HG03095 (cell line): ENCODE data around the gene MEG3.
"Not testable (repeated sequence)": the region's sequence is repeated elsewhere in the genome, so short reads cannot be mapped to it uniquely, and the experiment has no call there.

ENCODE experiments used
- ATAC-seq: cut with Tn5 transposase; IDR thresholded peaks from one replicate; pipeline ENCODE4 v1.9.1; 2021; ENCODE audit warnings: moderate library complexity; ENCODE audit not compliant: unreplicated experiment

Gene MEG3

DNA sequence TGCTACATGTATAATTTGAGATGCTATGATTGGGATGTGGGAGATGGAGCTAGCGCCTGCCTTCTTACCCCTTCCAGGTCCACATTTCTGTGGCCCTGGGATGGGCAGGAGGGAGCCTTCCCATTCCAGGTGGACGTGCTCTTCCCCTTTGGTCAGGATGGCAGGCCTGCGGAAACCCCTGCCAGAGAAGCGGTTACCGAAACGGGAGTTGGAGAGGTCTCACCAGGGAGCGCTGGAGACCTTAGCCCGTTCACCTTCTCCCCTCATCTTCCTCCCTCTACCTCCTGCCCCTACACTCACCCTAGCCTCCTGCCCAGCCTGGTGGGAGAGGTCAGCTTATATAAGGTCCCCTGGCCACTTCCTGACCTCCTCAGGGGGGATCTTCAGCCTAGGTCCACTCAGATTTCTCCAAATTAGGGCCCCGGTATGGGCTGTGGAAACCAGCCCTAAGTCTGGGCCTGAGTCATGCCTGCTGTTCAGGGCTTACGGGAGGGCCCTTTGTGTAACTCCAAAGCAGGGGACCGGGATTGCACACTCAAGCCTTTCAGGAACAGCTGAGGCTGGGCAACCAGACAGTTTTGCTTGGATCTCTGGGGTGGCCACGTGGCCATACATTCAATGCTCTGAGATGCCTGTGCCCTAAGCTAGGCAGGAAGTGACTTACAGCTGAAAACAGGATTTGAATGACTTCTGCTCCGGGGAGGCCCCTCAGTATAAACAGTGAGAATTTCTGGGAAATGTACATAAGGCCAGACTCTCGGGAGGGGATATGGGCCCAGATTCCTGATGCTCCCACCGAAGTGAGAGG, 10.2 kb upstream of the MEG3 start:
- no peak for ATAC-seq

DNA sequence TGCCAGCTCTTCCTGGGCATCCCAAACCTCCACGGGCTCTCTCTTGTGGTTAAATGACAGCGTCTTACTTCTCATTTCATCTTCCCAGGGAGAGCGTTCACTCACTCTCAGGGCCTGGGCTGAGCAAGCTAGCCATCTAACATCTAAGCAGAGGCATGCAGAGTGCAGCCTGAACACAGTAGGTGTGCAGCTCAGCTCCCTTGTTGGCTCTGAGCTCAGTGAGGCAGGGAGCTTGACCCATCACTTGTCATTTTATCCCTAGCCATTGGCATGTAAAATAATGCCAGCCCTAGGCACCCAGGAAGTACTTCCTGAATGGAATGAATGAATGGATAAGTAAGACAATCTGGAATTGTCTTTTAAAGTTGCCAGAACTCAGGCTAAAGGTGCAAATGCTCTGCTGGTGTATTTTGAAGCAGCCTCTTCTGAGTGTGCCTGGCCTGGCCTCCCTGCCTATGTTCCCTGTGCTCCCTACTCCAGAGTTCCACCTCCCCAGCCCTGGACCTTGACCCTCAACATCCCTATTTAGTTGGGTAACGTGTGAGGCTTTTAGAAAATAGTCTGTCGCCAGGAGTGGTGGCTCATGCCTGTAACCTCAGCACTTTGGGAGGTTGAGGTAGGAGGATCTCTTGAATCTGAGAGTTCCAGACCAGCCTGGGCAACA, 9.5 kb upstream of the MEG3 start:
- no peak for ATAC-seq

DNA sequence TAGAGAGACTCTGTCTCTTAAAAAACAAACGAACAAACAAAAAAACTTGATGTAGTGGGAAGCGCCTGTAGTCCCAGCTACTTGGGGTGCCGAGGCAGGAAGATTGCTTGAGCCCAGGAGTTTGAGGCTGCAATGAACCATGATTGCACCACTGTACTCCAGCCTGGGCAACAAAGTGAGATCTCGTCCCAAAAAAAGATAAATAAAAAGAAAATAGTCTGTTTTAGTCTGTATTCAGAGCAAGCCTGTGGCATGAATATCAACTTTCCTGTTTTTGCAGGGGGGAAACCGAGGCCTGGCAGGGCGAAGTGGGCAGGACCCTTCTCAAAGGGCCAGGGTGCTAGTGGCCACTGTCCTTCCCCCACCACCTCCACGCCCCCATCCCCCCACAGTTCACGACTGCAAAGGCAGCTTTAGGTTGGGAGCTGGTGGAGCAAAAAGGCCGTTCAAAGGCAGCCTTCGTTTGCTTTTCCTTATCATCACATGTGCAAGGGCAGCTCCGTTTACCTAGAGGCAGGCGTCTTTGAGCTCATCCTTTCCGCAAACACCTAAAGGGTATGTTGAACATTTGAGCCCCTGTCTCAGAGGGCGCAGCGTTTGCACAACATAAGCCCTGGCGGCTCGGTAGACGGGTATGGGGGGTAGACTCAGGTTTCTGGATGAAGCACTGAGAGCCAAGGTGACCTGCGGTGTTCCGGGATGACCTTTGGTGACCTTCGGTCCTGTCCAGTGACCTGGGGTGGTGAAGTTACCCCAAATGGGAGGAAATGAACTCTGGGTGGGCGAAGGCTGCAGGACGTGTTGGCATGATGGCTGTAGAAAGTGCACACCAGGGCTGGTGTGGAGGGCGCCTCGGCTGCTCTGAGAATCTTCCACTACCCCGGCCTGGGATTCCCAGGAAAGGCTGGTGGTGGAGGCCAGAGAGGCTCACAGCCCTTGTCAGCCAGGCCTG, 8.7 kb upstream of the MEG3 start:
- ATAC-seq: no peak

DNA sequence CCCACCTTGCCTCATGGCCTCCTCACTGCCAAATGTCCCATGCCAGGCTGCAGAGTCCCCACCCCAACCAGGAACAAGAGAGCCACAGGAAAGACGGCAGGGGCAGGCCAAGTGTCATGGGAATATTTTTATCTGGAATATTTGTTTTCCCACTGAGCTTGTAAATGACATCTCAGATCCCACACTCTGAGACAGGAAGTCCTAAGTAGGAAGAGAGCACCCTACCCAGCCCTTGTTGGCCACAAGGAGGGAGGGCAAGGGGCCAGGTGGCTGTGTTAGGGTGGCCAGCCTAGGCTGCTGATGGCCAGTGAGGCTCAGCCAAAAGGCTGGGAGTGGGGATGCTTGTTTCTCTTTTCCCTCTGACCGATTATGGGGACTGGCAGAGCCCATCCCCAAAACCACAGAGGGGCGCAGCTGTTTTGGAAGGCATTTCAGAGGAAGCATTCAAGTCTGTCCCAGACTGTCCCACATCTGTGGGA, 7.7 kb upstream of the MEG3 start:
- ATAC-seq: no peak

DNA sequence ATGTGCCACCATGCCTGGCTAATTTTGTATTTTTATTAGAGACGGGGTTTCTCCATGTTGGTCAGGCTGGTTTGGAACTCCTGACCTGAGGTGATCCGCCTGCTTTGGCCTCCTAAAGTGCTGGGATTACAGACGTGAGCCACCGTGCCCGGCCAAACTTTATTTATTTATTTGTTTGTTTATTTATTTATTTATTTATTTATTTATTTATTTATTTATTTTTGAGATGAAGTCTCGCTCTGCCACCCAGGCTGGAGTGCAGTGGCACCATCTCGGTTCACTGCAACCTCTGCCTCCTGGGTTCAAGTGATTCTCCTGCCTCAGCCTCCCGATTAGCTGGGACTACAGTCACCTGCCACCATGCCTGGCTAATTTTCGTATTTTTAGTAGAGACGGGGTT, 7.0 kb upstream of the MEG3 start:
- ATAC-seq: not testable (repeated sequence)

DNA sequence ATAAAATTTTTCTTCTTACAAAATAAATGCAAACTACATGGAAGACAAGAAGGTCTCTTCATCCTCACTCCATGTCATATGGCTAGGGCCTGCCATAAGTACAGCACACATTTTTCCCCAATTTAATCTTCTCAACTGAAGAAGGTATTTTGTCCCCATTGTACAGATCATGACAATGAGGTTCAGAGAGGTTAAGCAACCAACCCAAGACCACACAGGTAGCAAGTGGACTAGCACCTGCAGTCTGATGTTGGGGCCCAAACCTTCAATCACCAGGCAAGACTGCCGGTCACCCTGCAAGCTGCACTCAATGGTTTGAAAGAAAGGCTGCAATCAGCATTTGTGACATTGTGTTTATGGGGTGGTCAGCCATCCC, 6.5 kb upstream of the MEG3 start:
- no peak for ATAC-seq

DNA sequence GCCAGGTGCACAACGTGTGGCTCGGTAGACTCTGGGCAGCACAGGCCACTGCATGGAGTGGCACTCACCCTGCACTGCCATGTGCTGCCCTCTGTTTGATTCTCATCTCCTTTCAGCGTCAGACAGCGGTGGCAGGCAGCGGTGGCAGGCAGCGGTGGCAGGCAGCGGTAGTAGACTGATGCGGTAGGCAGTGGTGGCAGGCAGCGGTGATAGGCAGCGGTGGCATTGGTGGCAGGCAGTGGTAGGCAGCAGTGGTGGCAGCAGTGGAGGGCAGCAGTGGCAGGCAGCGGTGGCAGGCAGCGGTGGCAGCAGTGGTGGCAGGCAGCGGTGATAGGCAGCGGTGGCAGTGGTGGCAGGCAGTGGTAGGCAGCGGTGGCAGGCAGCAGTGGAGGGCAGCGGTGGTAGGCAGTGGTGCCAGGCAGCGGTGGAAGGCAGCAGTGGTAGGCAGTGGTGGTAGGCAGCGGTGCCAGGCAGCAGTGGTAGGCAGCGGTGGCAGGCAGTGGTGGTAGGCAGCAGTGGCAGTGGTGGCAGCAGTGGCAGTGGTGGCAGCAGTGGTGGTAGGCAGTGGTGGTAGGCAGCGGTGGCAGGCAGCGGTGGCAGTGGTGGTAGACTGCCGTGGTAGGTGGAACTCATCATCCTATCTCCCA, 6.0 kb upstream of the MEG3 start:
- ATAC-seq: no peak

DNA sequence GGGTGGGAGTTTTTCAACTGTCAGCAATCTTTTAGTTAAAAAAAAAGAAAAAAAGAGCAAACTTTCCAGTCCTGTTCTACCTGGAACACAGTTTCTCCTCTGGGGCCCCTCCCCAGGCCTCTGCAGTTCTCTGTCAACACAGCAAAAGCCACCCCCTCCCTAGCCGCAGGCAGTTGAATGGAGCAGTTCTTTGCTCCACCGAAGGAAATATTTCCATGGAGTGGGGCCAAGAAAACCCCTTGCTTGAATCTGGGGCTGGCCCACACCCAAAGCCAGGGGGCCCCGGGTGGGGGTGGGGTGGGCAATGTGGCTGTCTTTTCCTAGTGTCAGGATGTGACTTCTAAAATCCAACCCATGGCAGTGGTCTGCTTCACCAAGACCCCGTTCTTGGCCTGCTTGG, 5.0 kb upstream of the MEG3 start:
- no peak for ATAC-seq

DNA sequence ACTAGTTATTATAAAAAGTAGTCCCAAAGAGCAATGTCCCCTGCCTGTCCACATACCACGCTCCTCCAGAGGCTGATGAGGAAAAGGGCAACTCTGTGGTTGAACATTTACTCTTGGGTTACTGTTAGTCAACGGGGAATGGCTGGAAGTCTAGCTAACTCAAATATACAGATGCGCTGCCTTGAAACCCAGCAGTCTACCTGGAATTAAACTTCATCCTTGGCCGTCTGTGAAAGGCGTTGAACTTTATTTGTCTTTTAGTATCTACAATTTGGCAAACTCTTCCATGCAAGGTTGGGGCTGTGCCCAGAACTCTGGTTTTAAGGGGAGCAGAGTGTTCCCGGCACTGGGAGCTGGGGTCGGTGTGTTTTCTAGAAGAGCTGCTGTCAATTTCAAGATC, 3.9 kb upstream of the MEG3 start:
- ATAC-seq: no peak

DNA sequence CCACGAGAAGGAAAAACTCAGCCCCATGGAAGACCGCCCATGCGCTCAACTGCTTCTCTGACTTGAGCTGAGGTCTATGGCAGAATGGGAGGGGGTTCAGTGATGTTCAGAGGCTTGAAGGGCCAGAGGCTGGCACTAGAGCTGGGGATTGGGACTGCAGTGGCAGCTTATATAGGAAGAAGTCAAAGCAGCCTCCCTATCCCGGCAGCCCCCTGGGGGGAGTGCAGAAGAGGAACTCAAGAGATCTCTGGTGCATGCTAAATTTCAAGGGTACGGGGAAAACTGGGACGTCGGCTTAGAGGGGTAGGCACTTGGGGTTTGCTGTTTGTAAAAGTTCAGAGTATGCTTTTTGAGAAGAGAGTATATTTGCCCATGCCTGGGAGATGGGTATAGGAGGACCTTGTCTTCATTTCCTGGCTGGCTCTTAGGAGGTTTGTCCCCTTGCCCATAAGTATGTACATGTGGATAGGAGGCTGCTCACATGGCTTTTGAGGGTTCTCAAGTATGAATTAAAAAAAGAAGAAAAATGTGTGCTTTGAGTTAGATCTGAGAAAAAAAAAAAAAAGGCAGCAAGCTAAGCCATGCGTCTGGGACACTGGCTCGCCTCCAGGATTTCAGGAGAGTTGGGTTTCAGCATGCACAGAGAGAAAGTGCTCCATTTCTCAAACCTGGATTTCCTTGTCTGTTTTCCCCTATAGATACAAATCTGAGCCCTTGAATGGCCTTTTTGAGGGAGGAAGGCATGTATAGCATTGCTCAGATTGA, 3.2 kb upstream of the MEG3 start:
- ATAC-seq: no peak

DNA sequence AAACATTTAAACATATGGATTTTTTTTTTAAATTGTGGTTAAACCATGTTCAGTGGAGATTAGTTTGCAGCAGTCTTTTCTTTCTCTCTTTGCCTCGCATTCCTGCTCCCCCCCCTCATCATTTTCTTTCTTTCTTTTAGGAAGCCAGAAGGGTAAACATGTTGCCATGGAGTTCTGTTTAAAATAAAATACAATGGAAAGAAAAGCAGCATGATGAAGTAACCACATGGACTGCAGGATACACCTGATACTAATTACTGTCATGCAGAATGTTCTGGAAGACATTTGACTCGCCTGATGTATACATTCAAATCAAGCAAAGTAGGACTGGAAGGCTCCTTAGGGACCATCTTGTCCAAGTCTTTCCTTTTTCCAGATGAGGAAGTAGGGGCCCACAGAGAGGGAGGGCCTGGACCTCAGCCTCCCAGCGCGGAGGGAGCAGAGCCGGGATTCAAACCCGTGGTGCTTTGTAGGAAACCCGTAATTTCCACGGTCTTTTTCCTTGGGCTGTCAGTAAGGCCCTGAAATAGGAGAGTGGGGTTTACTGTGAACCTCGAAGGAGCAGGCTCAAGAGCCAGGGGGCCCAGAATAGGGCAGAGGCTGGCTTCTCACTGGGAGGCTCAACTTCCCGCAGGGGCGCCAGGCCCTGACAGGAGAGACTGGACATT, 2.4 kb upstream of the MEG3 start:
- ATAC-seq: no peak

DNA sequence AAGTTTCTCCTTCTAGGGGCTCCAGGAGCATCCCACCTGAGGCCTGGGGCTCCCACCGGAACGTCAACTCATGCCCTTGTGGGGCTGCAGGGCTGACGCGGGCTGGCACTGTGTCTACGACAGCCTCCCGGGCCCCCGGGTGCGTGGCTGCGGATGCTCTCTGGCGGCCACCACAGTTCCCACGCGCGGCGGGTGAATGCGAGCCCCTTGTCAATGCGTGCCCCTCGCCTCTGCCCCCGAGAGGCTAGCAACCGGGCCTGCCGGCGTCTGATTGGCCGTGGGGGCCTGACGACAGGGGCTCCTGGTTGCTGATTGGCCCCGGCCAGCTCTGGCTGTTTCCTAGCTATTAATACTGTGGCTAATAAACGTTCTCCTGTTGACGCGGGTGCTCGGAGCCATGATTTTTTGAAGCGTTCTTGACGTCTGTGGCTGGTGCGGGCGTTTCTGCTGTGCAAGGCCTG, 1.8 kb upstream of the MEG3 start:
- ATAC-seq: no peak

DNA sequence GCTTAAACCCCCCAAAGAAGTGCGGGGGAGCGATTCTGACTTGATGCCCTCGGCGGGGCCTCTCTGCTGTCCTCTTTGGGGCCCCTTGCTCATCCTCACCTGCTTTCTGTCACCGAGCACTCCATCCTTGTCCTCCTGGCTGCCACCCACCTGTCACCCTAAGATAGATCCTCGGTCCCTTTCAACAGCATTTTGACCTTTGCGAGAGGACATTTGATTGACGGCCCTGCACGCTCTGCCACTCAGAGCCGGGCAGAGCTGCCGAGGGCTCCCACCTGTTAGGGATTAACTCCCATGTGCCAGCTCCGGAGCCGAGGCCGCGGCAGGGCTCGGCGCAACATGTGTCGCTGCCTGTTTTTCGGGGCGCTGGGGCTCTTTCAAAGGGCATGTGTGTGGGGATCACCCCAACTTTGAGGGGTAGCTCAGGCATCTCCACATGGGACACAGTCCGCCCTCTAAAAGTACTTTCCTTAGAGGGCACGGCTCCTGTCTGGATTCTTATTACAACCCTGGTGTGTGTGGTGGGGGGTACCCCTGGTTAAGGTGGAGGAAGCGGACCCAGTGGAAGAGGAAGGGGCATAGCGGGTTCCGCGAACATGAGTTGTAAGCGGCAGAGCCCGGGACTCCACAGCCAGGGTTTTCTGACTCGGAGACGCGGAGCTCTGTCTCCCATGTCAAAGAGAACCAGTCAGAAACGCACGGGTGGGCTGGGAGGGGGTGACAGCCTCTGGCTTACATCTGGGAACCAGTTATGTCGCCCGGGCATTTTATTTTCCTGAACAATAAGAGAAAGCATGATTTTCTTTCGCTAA, 811 bp upstream of the MEG3 start:
- no peak for ATAC-seq

DNA sequence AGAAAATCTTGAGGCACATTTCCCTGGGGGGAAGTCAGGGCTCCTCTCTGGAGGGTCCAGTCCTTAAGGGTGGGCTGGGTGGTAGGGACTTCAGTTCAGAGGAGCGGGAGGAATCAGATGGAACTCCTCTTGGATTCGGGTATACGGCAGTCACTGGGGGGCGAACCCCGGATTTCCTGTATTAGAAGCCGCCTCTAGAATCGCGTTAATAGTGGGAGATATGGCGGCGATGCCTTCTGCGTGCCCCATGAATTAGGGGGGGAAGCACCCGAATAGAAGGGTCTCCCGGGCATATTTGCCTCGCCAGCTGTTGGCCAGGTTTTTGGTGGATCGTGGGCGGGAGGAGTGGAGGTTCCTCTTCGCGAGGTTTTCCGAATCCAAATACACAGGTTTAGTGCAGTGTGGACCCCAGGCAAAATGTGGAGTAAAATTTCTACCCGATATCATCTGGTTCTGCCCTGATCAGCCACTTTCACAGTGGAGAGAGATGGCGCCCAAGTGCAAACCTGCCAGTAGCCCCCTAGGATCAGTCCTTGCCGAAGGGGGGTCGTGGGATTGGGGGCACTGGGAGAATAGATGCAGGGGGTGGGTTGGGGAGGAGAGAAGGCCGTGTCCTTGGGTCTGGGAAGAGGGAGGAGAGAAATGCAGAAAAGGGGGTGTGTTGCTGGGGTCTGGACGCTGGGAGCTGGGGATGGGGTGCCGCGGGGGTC, 628 bp downstream of the MEG3 start:
- no peak for ATAC-seq

DNA sequence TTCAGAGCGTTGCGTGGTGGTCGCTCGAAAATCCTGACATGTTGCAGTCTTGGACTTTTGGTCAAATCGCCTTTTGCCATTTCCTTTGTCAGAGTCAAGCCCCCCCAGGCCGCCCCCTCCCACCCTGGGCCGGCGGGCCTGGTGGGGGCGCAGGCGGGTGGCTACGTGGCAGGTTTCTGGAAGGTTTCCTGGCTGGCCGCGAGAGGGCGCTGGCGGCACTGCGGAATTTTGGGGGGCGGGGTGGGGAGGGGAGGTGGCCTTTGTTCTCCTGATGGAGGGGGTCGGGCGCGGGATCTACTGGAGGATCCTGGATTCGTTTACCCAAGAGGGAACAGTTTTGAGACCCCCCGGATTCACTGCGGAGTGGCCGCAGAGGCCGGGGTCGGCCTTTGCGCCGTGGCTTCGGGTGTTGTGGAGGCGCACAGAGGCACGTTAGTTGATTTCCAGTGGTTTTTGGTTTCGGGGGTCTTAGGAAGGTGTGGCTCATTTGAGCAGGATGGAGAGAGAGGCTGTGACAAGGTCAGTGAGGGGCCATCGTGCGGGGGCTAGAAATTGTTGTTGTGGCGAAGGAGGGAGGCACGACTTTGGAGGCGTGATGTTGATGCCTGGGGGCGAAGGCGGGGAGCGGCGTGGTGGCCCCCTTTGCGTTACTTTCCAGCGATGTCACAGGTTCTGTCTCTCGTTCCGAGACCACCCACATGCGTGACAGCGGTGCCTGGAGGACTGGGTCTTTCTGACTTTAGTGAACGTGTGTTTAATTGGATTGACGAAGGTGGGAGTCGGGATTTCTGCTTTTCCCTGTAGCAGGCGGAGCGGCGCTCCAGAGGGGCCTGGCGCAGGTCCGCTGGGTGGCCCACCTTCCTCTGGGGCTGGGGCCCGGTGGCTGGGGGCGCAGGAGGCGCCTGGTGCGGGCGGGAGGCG, 1.4 kb downstream of the MEG3 start:
- no peak for ATAC-seq

DNA sequence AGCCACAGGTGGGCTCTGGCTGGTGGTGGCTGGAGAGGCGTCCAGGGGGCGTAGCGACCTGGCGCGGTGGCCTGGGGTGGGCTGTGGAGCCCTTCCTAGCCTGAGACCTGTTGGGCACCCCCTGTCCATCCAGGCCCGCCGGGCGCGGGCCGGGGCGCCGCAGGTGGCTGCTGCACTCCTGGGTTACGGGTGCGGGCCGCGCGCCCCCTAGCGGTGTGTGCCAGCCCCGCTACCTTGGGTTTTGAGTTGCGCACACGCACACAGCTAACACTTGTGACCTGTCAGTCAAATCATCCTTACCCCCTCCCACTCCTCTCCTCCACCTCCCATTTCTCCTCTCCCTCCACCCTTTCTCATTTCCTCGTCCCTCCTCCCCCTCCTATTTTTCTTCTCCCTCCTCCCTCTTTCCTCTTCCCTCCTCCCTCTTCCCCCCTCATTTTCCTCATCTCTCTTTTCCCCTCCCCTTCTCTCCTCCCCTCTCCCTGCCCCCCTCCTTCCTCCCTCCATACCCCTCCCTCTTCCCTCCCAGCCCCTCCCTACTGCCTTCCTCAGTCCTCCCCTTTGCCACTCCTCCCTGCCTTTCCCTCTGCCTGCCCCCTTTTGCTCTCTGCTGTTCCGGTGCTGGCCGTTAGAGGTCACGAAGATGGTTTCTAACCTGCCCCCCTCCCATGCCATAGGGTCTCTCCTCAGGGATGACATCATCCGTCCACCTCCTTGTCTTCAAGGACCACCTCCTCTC, 2.3 kb downstream of the MEG3 start:
- no peak for ATAC-seq
